Kidney epithelial cell (primary cell): ENCODE results near the gene SNX22. TPM values are rescaled to one million over a fixed set of nuclear protein-coding genes. Genes with fewer than 3 reads are reported as not detected.

ENCODE experiments used
- DNase-seq: peaks from one replicate; pipeline ENCODE4 v3.0.0-alpha.2; 2010; ENCODE audit warnings: low read depth
- H3K27me3 ChIP-seq: 2 replicates; pipeline ENCODE4 v1.6.0; 2011; ENCODE audit warnings: low read length; ENCODE audit not compliant: control insufficient read depth, insufficient read depth
- H3K36me3 ChIP-seq: 2 replicates; pipeline ENCODE4 v1.5.1; 2011; ENCODE audit warnings: low read length; ENCODE audit not compliant: control insufficient read depth, insufficient read depth
- H3K4me3 ChIP-seq: 2 replicates; pipeline ENCODE4 v1.5.1; 2011; ENCODE audit warnings: low read depth, mild to moderate bottlenecking, control low read depth, low read length
- CTCF ChIP-seq: IDR thresholded peaks from 2 replicates; pipeline ENCODE4 v1.5.1; 2011; ENCODE audit warnings: mild to moderate bottlenecking, moderate library complexity, low read length, control low read depth, inconsistent platforms; ENCODE audit not compliant: insufficient read depth, poor library complexity, severe bottlenecking
- total RNA-seq: library from RNA; depleted of rRNA; stranded (reverse); fragments of >200 nt; gene quantifications from 2 replicates; pipeline ENCODE4 v1.2.3, GENCODE V29; 2015

SNX22 gene
- total RNA-seq, 1 donor from 2014 or later: 1.0 TPM

GRCh38 chr15:64138331-64138941, 13.1 kb upstream of the SNX22 start:
- Histone ChIP-seq H3K27me3 (no peaks in the 10 kb centered on the region), H3K4me3 (no peak overlapping the region), H3K36me3 (peaks cover 1% of the 10 kb centered on the region)
- no peak for DNase-seq
- no peak for TF ChIP-seq CTCF

- no peak overlapping the region for H3K4me3 ChIP-seq
- no peak for TF ChIP-seq CTCF
- no peak for DNase-seq
- no peaks in the 10 kb centered on the region for H3K27me3 ChIP-seq
- peaks cover 1% of the 10 kb centered on the region for H3K36me3 ChIP-seq
These were observed 9.6 kb upstream of the SNX22 start for GRCh38 chr15:64141798-64142512.

- Histone ChIP-seq H3K36me3 (peaks cover 1% of the 10 kb centered on the region), H3K4me3 (no peak overlapping the region), H3K27me3 (no peaks in the 10 kb centered on the region)
- no peak for TF ChIP-seq CTCF
- DNase-seq: no peak
These were observed 8.3 kb upstream of the SNX22 start for GRCh38 chr15:64143276-64143675.

GRCh38 chr15:64144192-64144564, 7.4 kb upstream of the SNX22 start:
- no peak for TF ChIP-seq CTCF
- DNase-seq: no peak
- Histone ChIP-seq H3K36me3 (peaks cover 1% of the 10 kb centered on the region), H3K27me3 (no peaks in the 10 kb centered on the region), H3K4me3 (no peak overlapping the region)

- no peaks in the 10 kb centered on the region for H3K27me3 ChIP-seq
- TF ChIP-seq CTCF: no peak
- no peak overlapping the region for H3K4me3 ChIP-seq
- no peak for DNase-seq
- H3K36me3 ChIP-seq: peaks cover 1% of the 10 kb centered on the region
These were observed 6.8 kb upstream of the SNX22 start for GRCh38 chr15:64144565-64145281.
